H54 (cell line): ENCODE measurements around the gene SMC1B.
"Not testable (repeated sequence)": the region's sequence is repeated elsewhere in the genome, so short reads cannot be mapped to it uniquely, and the experiment has no call there.

Experiments
- DNase-seq: peaks from one replicate; pipeline ENCODE4 v3.0.0; 2011; ENCODE audit warnings: low spot score, mixed read lengths; ENCODE audit not compliant: insufficient read length
- FAIRE-seq: peaks from 3 replicates; lab custom pipeline; 2011; peaks lifted over from hg19 to GRCh38; lab: Jason Lieb, UNC
- POLR2A ChIP-seq: IDR thresholded peaks from 2 replicates; pipeline ENCODE4 v1.6.1; 2011; ENCODE audit warnings: low read depth, mild to moderate bottlenecking, low read length

Gene SMC1B

DNA sequence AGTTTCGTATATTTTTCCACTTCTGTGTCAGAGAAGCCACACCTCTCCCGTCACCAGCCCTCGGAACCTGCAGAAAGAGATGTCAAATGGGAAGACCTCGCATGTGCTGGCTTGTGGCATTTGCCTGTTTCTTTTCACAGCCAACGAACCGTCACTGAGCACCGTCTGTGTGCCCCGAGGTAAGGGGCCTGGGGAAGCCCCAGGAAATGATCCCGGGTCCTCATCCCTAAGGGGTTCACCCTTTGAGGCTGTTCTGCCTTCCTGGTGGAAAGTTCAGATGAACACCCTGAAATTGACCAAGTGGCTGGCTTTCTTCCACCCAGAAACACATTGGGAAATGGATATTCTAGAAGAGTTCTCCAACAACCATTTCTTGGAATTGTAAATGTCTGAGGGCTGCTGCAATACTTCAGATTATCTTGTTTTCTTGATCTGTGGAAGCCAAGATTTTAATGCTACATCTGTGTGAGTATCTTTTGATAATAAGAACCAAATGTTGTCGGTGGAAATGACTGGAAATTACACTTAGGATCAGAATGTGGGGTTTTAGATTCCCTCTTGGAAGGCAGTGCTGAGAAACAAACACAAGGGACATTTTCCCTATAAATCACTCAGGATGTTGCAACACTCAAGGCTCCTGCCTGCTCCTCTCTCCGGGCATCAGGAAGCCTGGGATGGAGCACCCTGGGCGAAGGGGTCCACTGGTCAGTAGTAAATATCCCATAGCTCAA lies 37.7 kb upstream of the SMC1B start:
- FAIRE-seq (no peak), DNase-seq (no peak)
- no peak for TF ChIP-seq POLR2A

DNA sequence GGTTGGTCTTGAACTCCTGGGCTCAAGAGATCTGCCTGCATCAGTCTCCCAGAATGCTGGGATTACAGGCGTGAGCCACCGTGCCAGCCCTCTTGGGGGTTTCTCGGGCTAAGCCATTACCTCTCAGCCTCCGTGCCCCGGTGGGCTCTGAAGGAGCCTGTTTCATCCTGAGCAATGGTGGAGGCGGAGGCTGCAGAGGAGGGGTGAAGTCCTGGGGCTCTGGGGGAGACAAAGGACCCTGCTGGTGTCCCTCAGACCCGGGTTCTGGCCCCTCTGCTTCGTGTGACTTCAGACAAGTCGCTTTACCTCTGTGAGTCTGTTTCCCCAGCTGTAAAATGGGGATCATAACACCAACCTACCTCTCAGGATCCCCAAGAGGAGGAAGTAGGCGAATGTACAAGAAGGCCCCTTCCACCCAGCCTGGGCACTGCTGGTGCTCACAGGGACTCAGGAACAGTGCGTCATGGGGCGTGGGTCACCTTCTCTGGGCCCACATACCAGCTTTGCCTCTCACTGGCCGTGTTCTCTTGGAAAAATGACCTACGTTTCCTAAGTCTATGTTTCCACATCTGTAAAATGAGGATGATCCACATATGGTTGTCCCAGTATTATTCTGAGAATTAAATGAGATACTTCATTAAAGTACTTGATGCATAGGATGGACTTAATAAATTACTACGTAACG lies 36.8 kb upstream of the SMC1B start:
- no peak for TF ChIP-seq POLR2A
- FAIRE-seq (no peak), DNase-seq (no peak)

DNA sequence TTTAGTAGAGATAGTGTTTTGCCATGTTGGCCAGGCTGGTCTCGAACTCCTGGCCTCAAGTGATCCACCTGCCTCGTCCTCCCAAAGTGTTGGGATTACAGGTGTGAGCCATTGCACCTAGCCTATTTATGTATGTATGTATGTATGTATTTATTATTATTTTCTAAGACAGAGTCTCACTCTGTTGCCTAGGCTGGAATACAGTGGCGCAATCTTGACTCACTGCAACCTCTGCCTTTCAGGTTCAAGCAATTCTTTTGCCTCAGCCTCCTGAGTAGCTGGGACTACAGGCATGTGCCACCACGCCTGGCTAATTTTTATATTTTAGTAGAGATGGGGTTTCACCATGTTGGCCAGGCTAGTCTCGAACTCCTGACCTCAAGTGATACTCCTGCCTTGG lies 36.0 kb upstream of the SMC1B start:
- FAIRE-seq, DNase-seq: not testable (repeated sequence)

DNA sequence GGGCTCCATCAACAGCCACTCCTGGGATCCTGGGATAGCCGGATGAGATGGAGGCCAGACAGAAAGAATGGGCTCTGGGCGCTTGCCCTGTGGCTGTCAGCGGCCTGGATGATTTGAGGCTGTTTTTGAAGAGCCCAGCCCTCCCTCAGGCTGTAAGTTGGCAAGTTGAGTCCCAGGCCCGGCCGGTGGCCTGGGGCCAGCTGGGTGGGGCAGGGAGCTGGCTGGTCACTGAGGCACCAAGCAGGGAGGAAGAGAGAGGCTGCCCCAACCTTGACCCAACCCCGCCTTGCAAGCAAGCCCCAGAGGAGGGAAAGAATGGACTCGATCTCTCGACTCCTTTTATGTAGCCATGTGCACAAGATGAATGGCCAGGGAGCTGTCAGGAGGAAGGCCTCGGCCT lies 35.0 kb upstream of the SMC1B start:
- DNase-seq (no peak), FAIRE-seq (no peak)
- TF ChIP-seq POLR2A = no peak

DNA sequence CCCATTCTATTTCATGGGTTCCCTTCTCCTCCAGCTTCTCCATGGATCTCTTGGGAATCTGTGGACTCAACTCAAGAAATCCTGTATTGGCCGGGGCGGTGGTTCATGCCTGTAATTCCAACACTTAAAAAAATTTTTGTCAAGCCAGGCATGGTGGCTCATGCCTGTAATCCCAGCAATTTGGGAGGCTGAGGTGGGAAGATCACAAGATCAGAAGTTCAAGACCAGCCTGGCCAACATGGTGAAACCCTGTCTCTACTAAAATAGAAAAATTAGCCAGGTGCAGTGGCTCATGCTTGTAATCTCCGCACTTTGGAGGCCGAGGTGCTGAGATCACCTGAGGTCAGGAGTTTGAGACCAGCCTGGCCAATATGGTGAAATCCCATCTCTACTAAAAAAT lies 34.2 kb upstream of the SMC1B start:
- FAIRE-seq, DNase-seq: not testable (repeated sequence)

DNA sequence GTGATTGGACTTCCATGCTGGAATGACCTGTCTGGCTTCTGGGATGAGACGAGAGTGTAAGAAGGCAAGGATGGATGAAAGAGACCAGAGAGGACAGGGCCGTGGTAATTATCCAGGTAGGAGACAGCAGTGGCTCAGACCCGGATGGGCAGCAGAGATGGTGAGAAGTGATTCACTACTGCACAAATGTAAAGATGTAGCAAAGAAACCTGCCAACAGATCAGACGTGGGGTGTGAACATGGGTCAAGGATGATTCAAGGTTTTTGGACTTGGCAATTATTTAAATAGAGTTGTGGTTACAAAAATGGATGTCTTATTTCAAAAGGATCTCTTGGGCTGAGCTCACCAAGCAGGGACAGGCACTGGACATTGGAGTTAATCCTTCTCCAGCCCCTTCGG lies 32.8 kb upstream of the SMC1B start:
- FAIRE-seq (no peak), DNase-seq (no peak)
- TF ChIP-seq POLR2A = no peak

DNA sequence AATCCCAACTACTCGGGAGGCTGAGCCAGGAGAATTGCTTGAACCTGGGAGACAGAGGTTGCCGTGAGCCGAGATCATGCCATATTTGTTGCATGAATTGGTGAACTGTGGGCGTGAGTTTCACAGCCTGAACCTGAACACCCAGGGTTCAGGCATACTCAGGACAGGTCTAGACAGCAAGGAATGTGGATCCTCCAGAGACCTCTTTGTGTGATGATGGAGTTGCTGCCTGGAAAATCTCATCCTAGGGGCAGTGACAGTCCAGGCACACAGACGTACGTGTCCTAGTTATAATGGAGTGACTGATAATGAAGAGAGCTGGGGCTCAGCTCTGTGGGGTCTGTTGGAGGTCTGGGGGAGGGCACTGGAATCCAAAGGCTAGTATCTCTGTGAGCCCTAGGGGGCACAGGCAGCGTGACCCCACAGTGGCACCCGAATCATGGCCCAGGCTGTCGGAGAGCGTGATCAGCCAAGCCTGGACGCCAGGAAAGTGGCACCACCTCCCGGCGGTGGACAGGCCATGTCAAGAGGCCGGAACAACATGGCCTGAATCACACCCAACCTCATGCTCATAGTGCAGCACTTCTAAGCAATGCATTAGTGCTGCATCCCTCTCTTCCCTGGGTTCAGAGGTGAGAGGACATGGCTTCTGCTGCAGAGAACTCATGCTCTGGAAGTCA lies 31.8 kb upstream of the SMC1B start:
- FAIRE-seq (no peak), DNase-seq (no peak)
- TF ChIP-seq POLR2A = no peak

DNA sequence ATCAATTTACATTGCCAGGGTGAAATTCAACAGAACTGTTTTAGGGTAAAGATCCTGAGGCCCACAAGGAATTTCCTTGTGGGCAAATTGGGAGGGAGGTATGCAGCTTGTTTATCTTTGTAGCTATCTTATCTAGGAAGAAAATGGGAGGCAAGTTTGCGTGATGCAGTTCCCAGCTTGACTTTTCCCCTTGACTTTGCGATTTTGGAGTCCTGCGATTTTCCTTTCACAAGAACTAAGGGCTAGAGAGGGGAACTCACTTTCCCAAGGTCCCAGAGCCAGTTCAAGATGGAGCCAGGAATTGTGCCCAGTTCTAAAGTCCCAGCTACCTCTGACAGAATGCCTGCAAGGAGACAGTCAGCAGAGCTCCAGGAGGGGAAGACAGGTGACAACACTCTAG lies 30.8 kb upstream of the SMC1B start:
- FAIRE-seq = no peak
- TF ChIP-seq POLR2A = no peak
- no peak for DNase-seq

DNA sequence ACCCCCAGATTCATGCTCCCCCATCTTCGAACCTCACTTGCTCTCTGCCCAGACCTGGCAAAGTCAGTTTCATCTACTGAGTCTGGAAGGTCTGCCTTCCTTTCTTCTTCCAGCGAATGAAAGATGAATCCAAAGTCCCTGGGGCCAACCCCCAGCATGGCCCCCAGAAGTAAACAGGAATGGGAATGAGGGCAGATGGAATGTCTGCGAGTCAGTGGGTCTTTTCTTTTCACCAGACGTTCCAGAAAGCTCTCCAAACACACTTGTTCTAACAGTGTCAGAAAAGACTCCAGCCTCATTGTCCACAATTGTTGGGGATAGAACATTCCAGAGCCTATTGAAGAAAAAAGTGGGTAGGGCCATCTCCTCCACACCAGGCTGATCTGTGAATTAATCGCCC lies 28.7 kb upstream of the SMC1B start:
- no peak for DNase-seq
- no peak for FAIRE-seq
- no peak for TF ChIP-seq POLR2A

DNA sequence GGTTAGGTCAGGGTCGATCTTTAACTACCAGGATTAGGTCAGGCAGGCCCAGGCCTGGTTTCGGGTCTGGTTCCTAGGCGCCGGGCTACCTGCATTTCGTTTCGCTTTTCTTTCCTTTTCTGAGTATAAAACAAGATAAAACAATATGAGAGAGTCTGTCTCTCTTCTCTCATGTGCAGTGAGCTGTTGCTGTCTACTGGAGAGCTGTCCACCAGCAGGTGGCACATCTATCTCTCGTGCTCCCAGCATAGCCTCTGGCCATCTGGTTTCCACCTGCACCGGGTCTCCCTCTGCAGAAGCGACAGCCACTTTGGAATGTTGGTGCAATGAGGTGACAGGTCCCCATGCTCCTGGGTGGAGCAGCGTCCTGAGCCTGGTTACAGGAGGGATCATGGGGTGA lies 27.7 kb upstream of the SMC1B start:
- FAIRE-seq = peak; percentile 11

DNA sequence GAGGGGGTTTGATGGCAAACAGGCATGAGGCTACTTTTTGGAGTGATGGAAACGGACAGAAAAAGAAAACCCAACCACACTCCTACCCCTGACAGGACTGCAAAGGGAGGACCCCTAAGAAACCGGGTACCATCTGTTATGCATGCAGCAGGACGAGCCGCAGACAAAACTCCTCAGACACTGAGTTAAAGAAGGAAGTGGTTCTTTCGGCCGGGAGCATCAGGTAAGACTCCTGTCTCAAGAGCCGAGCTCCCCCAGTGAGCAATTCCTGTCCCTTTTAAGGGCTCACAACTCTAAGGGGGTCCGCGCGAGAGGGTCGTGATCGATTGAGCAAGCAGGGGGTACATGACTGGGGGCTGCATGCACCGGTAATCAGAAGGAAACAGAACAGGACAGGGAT lies 27.3 kb upstream of the SMC1B start:
- not testable (repeated sequence) for FAIRE-seq, DNase-seq

More for the DNA sequence above, 27.7 kb upstream of the SMC1B start:
- TF ChIP-seq POLR2A = no peak
- DNase-seq = peak; percentile 51

DNA sequence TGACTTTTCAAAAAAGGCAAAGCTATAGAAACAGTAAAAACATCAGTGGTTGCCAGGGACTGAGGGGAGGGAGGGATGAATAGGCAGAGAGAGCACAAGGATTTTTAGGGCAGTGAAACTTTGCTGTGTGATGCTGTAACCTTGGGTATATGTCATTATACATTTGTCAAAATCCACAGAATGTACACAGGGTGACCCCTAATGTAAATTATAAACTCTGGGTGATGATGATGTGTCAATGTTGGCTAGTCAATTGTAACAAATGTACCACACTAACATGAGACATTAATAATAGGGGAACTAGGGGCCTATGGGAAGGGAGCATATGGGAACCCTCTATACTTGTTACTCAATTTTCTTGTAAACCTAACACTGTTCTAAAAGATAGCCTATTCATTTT lies 24.9 kb upstream of the SMC1B start:
- no peak for TF ChIP-seq POLR2A
- DNase-seq = no peak
- no peak for FAIRE-seq

DNA sequence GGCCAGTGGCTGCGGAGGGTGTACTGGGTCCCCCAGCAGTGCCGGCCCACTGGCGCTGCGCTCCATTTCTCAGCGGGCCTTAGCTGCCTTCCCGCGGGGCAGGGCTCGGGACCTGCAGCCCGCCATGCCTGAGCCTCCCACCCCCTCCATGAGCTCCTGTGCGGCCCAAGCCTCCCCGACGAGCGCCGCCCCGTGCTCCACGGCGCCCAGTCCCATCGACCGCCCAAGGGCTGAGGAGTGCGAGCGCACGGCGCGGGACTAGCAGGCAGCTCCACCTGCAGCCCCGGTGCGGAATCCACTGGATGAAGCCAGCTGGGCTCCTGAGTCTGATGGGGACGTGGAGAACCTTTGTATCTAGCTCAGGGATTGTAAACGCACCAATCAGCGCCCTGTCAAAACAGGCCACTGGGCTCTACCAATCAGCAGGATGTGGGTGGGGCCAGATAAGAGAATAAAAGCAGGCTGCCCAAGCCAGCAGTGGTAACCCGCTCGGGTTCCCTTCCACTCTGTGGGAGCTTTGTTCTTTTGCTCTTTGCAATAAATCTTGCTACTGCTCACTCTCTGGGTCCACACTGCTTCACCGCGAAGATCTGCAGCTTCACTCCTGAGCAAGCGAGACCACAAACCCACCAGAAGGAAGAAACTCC lies 23.6 kb upstream of the SMC1B start:
- not testable (repeated sequence) for FAIRE-seq, DNase-seq

DNA sequence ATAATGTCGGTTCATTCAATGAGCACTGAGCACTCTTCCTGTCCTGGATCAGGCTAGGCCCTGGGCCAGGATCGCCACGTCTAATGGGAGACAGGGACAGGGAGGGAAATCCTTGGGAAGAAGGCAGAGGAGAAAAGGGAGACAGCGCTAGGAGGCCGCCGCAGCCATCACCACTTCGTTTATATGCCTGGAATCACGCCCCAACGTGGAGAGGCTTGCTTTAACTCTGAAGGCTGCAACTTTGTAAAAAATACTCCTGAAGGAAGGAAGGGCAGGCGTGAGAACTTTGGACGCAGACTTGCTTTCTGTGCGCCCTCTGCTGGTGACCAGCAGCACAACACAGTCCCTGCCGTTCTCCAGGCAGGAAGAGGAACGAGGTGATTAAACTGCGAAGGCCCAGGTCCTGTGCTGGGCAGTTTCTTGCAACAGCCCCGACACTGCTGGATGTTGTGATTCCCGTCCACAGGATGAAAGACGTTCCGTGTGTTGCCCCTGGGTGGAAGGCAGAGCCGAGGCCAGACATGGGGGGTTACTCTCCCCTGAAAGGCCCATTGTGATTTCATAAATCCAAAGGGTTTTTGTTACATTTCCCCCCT lies 22.2 kb upstream of the SMC1B start:
- DNase-seq (peak; percentile 76), FAIRE-seq (peak; percentile 89)

More for the DNA sequence above, 22.2 kb upstream of the SMC1B start:
- no peak for TF ChIP-seq POLR2A
